ENCODE measurements around the gene TOMM40L.

TOMM40L gene

GRCh38 chr1:161225534-161226319 is at the start of gene TOMM40L:
TSS of gene TOMM40L (plus strand) at chr1:161226060. CDS start at chr1:161226490, 430 bp downstream.
- peak; percentile 69 to 87 for DNase-seq (ENCODE audit: low read depth in 2 of 2)

- no peak for DNase-seq (ENCODE audit: low read depth in 2 of 2)
These were observed 49.3 kb upstream of the TOMM40L start for GRCh38 chr1:161176468-161177111.

- peak; percentile 87 to 90 for DNase-seq (ENCODE audit: low read depth in 2 of 2)
These were observed 48.5 kb upstream of the TOMM40L start, which contains the start of gene B4GALT3 for GRCh38 chr1:161177112-161177935. TSS of gene B4GALT3 (minus strand) at chr1:161177507. CDS start at chr1:161176060, 1,447 bp downstream.

- no peak for DNase-seq (ENCODE audit: low read depth in 2 of 2)
These were observed 48.0 kb upstream of the TOMM40L start for GRCh38 chr1:161177936-161178244.

GRCh38 chr1:161179698-161180097 is 46.2 kb upstream of the TOMM40L start:
- DNase-seq (ENCODE audit: low read depth in 2 of 2), result no peak

GRCh38 chr1:161180639-161181038 is 45.2 kb upstream of the TOMM40L start:
- no peak for DNase-seq (ENCODE audit: low read depth in 2 of 2)

GRCh38 chr1:161182214-161182613 is 43.6 kb upstream of the TOMM40L start:
- peak; percentile 19 to 48 for DNase-seq (ENCODE audit: low read depth in 2 of 2)

GRCh38 chr1:161185282-161185682 is 40.6 kb upstream of the TOMM40L start:
- DNase-seq (ENCODE audit: low read depth in 2 of 2), result peak; percentile 35 to 59

- DNase-seq (ENCODE audit: low read depth in 2 of 2), result no peak
These were observed 40.0 kb upstream of the TOMM40L start for GRCh38 chr1:161185732-161186311.

GRCh38 chr1:161187311-161187710 is 38.5 kb upstream of the TOMM40L start:
- DNase-seq (ENCODE audit: low read depth in 2 of 2), result no peak

- no peak for DNase-seq (ENCODE audit: low read depth in 2 of 2)
These were observed 37.5 kb upstream of the TOMM40L start for GRCh38 chr1:161188381-161188780.

GRCh38 chr1:161189036-161189435 is 36.8 kb upstream of the TOMM40L start:
- DNase-seq (ENCODE audit: low read depth in 2 of 2), result no peak

- no peak for DNase-seq (ENCODE audit: low read depth in 2 of 2)
These were observed 34.8 kb upstream of the TOMM40L start for GRCh38 chr1:161190962-161191521.

GRCh38 chr1:161191971-161192370 is 33.9 kb upstream of the TOMM40L start:
- no peak for DNase-seq (ENCODE audit: low read depth in 2 of 2)

- DNase-seq (ENCODE audit: low read depth in 2 of 2), result peak in 1 of 2 donors; percentile 41
These were observed 33.1 kb upstream of the TOMM40L start for GRCh38 chr1:161192476-161193465.

- no peak for DNase-seq (ENCODE audit: low read depth in 2 of 2)
These were observed 32.2 kb upstream of the TOMM40L start for GRCh38 chr1:161193561-161194235.

- no peak for DNase-seq (ENCODE audit: low read depth in 2 of 2)
These were observed 30.7 kb upstream of the TOMM40L start for GRCh38 chr1:161195171-161195570.

GRCh38 chr1:161196111-161196510 is 29.7 kb upstream of the TOMM40L start:
- DNase-seq (ENCODE audit: low read depth in 2 of 2), result no peak

GRCh38 chr1:161196521-161197451 is 29.1 kb upstream of the TOMM40L start:
- DNase-seq (ENCODE audit: low read depth in 2 of 2), result no peak
